Endothelial cell of umbilical vein (primary cell): ENCODE measurements around the gene RNF227. TPM values are rescaled to one million over a fixed set of nuclear protein-coding genes. Genes with fewer than 3 reads are reported as not detected.

Source experiments
- BruUV-seq: library from RNA; stranded (reverse); fragments of 400-500 nt; replicated peaks from 2 replicates; lab custom pipeline; 2021; lab: Mats Ljungman, UMichigan
- CTCF ChIA-PET: fragments of 300-600, 350-600 bp; sonication (Branson Sonifier 250); formaldehyde crosslinking; loops from one replicate; lab custom pipeline; 2021; ENCODE audit warnings: antibody characterized with exemption, inconsistent platforms; lab: Charles Lee
- POLR2A ChIA-PET: fragments of 300-600, 350-600 bp; sonication (Branson Sonifier 250); formaldehyde crosslinking; loops from one replicate; lab custom pipeline; 2021; ENCODE audit warnings: antibody characterized with exemption, inconsistent platforms; lab: Charles Lee
- DNase-seq: peaks from one replicate; pipeline ENCODE4 v3.0.0-alpha.2; 2011; ENCODE audit warnings: low read depth, low spot score
- FAIRE-seq: peaks from 2 replicates; lab custom pipeline; 2011; peaks lifted over from hg19 to GRCh38; lab: Jason Lieb, UNC
- H2AFZ ChIP-seq: 2 replicates; pipeline ENCODE4 v1.6.0; 2012; ENCODE audit warnings: low read depth, low read length, control low read depth, inconsistent platforms
- H3K27ac ChIP-seq: 2 replicates; pipeline ENCODE4 v1.5.1; 2011; ENCODE audit warnings: low read depth, mild to moderate bottlenecking, control low read depth, low read length, moderate library complexity; ENCODE audit not compliant: insufficient read depth
- H3K27me3 ChIP-seq, 2 experiments: 2 replicates each; pipeline versions ENCODE4 v1.6.0 to v1.6.1; 2011; ENCODE audit warnings: low read length in 2 of 2, mixed read lengths in 1 of 2; ENCODE audit not compliant: control insufficient read depth in 2 of 2, insufficient read depth in 2 of 2
- H3K36me3 ChIP-seq, 2 experiments: 2 replicates in 1 of 2; 3 replicates in 1 of 2; pipeline ENCODE4 v1.5.1; 2011; ENCODE audit warnings: low read length in 2 of 2, mild to moderate bottlenecking in 1 of 2, moderate library complexity in 1 of 2; ENCODE audit not compliant: control insufficient read depth in 2 of 2, insufficient read depth in 2 of 2; ENCODE audit errors: extremely low read depth in 1 of 2
- H3K4me1 ChIP-seq: 3 replicates; pipeline ENCODE4 v1.5.1; 2011; ENCODE audit warnings: mild to moderate bottlenecking, low read length; ENCODE audit not compliant: control insufficient read depth, insufficient read depth; ENCODE audit errors: extremely low read depth
- H3K4me2 ChIP-seq: 2 replicates; pipeline ENCODE4 v1.6.1; 2011; ENCODE audit warnings: low read length, control low read depth, mixed read lengths; ENCODE audit not compliant: insufficient read depth
- H3K4me3 ChIP-seq, 3 experiments: fragments of 200-600 bp in 1 of 3; sonication (generic), shearing (Covaris generic) in 1 of 3; replicated peaks in 1 of 3; 2 replicates each; pipeline ENCODE4 v1.5.1; 2011 to 2016; ENCODE audit warnings: control low read depth in 3 of 3, low read length in 3 of 3, mild to moderate bottlenecking in 2 of 3, inconsistent platforms in 1 of 3, low read depth in 1 of 3, moderate library complexity in 1 of 3; ENCODE audit not compliant: insufficient read depth in 1 of 3
- H3K79me2 ChIP-seq: 2 replicates; pipeline ENCODE4 v1.6.0; 2012; ENCODE audit warnings: low read length, inconsistent platforms; ENCODE audit not compliant: control insufficient read depth, insufficient read depth
- H3K9ac ChIP-seq: replicated peaks from 2 replicates; pipeline ENCODE3; 2011; ENCODE audit warnings: low read length, control low read depth; ENCODE audit not compliant: insufficient read depth; ENCODE audit errors: extremely low read depth
- H3K9me1 ChIP-seq: replicated peaks from 3 replicates; pipeline ENCODE4 v1.6.0; 2011; ENCODE audit warnings: mild to moderate bottlenecking, low read length; ENCODE audit not compliant: control insufficient read depth, insufficient read depth; ENCODE audit errors: extremely low read depth
- H3K9me3 ChIP-seq: replicated peaks from 2 replicates; pipeline ENCODE4 v1.5.1; 2012; ENCODE audit warnings: low read length, inconsistent platforms; ENCODE audit not compliant: control insufficient read depth, insufficient read depth
- H4K20me1 ChIP-seq: replicated peaks from 2 replicates; pipeline ENCODE3; 2011; ENCODE audit warnings: mild to moderate bottlenecking, low read length; ENCODE audit not compliant: control insufficient read depth, insufficient read depth; ENCODE audit errors: extremely low read depth
- CTCF ChIP-seq, 2 donors: IDR thresholded peaks; 1 replicate in 1 of 2; 2 replicates in 1 of 2; pipeline ENCODE4 v1.5.1; 2011; ENCODE audit warnings: low read length in 2 of 2, mild to moderate bottlenecking in 2 of 2, moderate library complexity in 2 of 2, control low read depth in 1 of 2, inconsistent platforms in 1 of 2, low read depth in 1 of 2; ENCODE audit not compliant: insufficient read depth in 1 of 2; ENCODE audit errors: extremely low read depth in 1 of 2
- EZH2 ChIP-seq: IDR thresholded peaks from 2 replicates; pipeline ENCODE4 v1.6.1; 2012; ENCODE audit warnings: borderline replicate concordance, low read depth, mild to moderate bottlenecking, moderate library complexity, low read length, inconsistent platforms; ENCODE audit not compliant: severe bottlenecking
- FOS ChIP-seq: IDR thresholded peaks from 2 replicates; pipeline ENCODE4 v1.6.1; 2011; ENCODE audit warnings: mild to moderate bottlenecking, low read length, moderate library complexity, borderline replicate concordance; ENCODE audit not compliant: insufficient read depth
- GATA2 ChIP-seq: IDR thresholded peaks from 2 replicates; pipeline ENCODE4 v1.7.0; 2011; ENCODE audit warnings: low read depth, mild to moderate bottlenecking, moderate library complexity, mixed read lengths, low read length; ENCODE audit not compliant: insufficient read length, insufficient read depth
- JUN ChIP-seq: IDR thresholded peaks from 2 replicates; pipeline ENCODE4 v1.6.1; 2011; ENCODE audit warnings: borderline replicate concordance, low read depth; ENCODE audit not compliant: insufficient read length, insufficient read depth
- MAX ChIP-seq: IDR thresholded peaks from 2 replicates; pipeline ENCODE4 v1.6.1; 2011; ENCODE audit not compliant: insufficient read depth, insufficient read length
- MYC ChIP-seq: IDR thresholded peaks from one replicate; pipeline ENCODE4 v1.6.1; 2011; ENCODE audit warnings: mild to moderate bottlenecking, low read depth, low read length
- POLR2A ChIP-seq: IDR thresholded peaks from 2 replicates; pipeline ENCODE4 v1.6.1; 2012; ENCODE audit warnings: low read depth, mild to moderate bottlenecking, control low read depth, low read length
- POLR2AphosphoS5 ChIP-seq: IDR thresholded peaks from 2 replicates; pipeline ENCODE4 v1.6.1; 2012; ENCODE audit warnings: low read depth, mild to moderate bottlenecking, control low read depth, low read length, moderate library complexity; ENCODE audit not compliant: insufficient read depth
- dilution Hi-C: fragments of 300-500 bp; cut with MboI; formaldehyde crosslinking; loops from one replicate; pipeline ENCODE4 v1.15.0; 2019; ENCODE audit warnings: low sequenced_read_pairs; ENCODE audit not compliant: extremely low pct_ligation_motif_present
- intact Hi-C: fragments of 100-400 bp; cut with micrococcal nuclease; formaldehyde crosslinking; loops from one replicate; pipeline ENCODE4 v1.10.0; 2022
- polyA plus RNA-seq, 4 experiments: library from polyadenylated mRNA; depleted of rRNA in 3 of 4; stranded (reverse) in 3 of 4; unstranded in 1 of 4; fragments of >200 nt; gene quantifications; 2 replicates each; pipeline versions ENCODE4 v1.2.1 to v1.2.3, GENCODE V29; 2011 to 2012; ENCODE audit warnings: missing spikeins in 1 of 4
- total RNA-seq: library from RNA; stranded (reverse); gene quantifications from 2 replicates; pipeline ENCODE4 v1.2.3, GENCODE V29; 2021

Gene RNF227
- total and polyA plus RNA-seq, 2 donors (not counting 3 experiments of a cell fraction or from before 2014, with no cell fraction given) = 0.58 to 0.76 TPM

GRCh38 chr17:7916808-7917207 is 719 bp upstream of the RNF227 start:
- H3K4me3 ChIP-seq = no peak overlapping the region
- peaks cover 1 to 5% of the 10 kb centered on the region in 2 experiments for H3K36me3 ChIP-seq
- POLR2A ChIA-PET = no interaction called here
- H3K27ac ChIP-seq = no peak overlapping the region
- dilution Hi-C loops = no loop called here
- H2AFZ ChIP-seq = no peak overlapping the region
- H4K20me1 ChIP-seq = no peaks in the 10 kb centered on the region
- H3K9me1 ChIP-seq = no peaks in the 10 kb centered on the region
- TF ChIP-seq MAX (no peak), EZH2 (no peak), CTCF (IDR thresholded peaks at IDR 0.05; ENCODE audit: extremely low read depth in 1 of 2, insufficient read depth in 1 of 2, low read depth in 1 of 2, low read length in 2 of 2) (no peak)
- peaks cover 16% of the 10 kb centered on the region for H3K4me1 ChIP-seq
- no peak overlapping the region for H3K4me2 ChIP-seq
- CTCF ChIA-PET = interaction anchor here (1.6 to 4.0 kb wide), 4 partner anchors 72 to 141 kb away, joined by 5 to 46 read pairs (median 12); no protein-coding TSS in a partner anchor
- H3K27me3 ChIP-seq = no peaks in the 10 kb centered on the region
- no peaks in the 10 kb centered on the region for H3K79me2 ChIP-seq
- no TSS peak for BruUV-seq
- no peaks in the 10 kb centered on the region for H3K9me3 ChIP-seq
- no peak overlapping the region for H3K9ac ChIP-seq
- intact Hi-C loops = no loop called here
- peak; percentile 18 for FAIRE-seq
- DNase-seq = no peak

- ChIA-PET POLR2A (interaction anchor here (0.6 kb wide), 1 partner anchor 73 kb away, joined by 3 read pairs; no protein-coding TSS in a partner anchor), CTCF (interaction anchor here (0.8 to 4.0 kb wide), 11 partner anchors 17 to 144 kb away, joined by 3 to 46 read pairs (median 4); no protein-coding TSS in a partner anchor)
- Histone ChIP-seq H4K20me1 (no peaks in the 10 kb centered on the region), H3K9ac (no peak overlapping the region), H3K36me3 (peaks cover 4 to 10% of the 10 kb centered on the region in 2 experiments), H3K27me3 (no peaks in the 10 kb centered on the region), H3K4me2 (peak overlapping the region; percentile 13), H3K27ac (no peak overlapping the region), H3K79me2 (no peaks in the 10 kb centered on the region), H3K9me3 (no peaks in the 10 kb centered on the region), H3K9me1 (no peaks in the 10 kb centered on the region), H2AFZ (peak overlapping the region; percentile 77), H3K4me3 (peak overlapping the region in 1 of 3 experiments; percentile 26), H3K4me1 (peaks cover 16% of the 10 kb centered on the region)
- TF ChIP-seq MAX (no peak), POLR2A (no peak), EZH2 (no peak), JUN (no peak), POLR2AphosphoS5 (no peak), GATA2 (no peak), FOS (no peak), CTCF (IDR thresholded peaks at IDR 0.05; ENCODE audit: extremely low read depth in 1 of 2, insufficient read depth in 1 of 2, low read depth in 1 of 2, low read length in 2 of 2) (no peak), MYC (no peak)
- DNase-seq = no peak
- intact Hi-C loops = no loop called here
- dilution Hi-C loops = no loop called here
- no TSS peak for BruUV-seq
- no peak for FAIRE-seq
Measured at GRCh38 chr17:7916385-7916682, 245 bp upstream of the RNF227 start.
